Thyroid gland (tissue), 4 donors: ENCODE measurements around the gene GRK2. TPM values are rescaled to one million over a fixed set of nuclear protein-coding genes. Genes with fewer than 3 reads are reported as not detected.

Source experiments
- DNase-seq, 2 donors: peaks; one replicate each; pipeline ENCODE4 v3.0.0-alpha.2; 2019
- H3K27ac ChIP-seq, 3 donors: fragments of 200-600 bp; sonication (generic); 1 replicate in 2 of 3; 2 replicates in 1 of 3; pipeline ENCODE4 v1.5.1; 2016 to 2019; ENCODE audit warnings: mild to moderate bottlenecking in 1 of 3, moderate library complexity in 1 of 3
- H3K27me3 ChIP-seq: fragments of 200-600 bp; sonication (generic); one replicate; pipeline ENCODE4 v1.5.1; 2019
- H3K36me3 ChIP-seq, 2 donors: fragments of 200-600 bp; sonication (generic); one replicate each; pipeline ENCODE4 v1.5.1; 2016 to 2019
- H3K4me1 ChIP-seq, 2 donors: fragments of 200-600 bp; sonication (generic); one replicate each; pipeline ENCODE4 v1.5.1; 2017 to 2019
- H3K4me3 ChIP-seq, 3 donors: fragments of 200-600 bp; sonication (generic); replicated peaks in 1 of 3; 1 replicate in 2 of 3; 2 replicates in 1 of 3; pipeline ENCODE4 v1.5.1; 2016; ENCODE audit warnings: mild to moderate bottlenecking in 1 of 3
- H3K9me3 ChIP-seq: fragments of 200-600 bp; sonication (generic); one replicate; pipeline ENCODE4 v1.5.1; 2017
- CTCF ChIP-seq, 6 experiments: fragments of 200-600 bp in 3 of 6; fragments of 450-650 bp in 3 of 6; sonication (generic) in 3 of 6; IDR thresholded peaks; one replicate each; pipeline ENCODE4 v1.5.1; 2016 to 2019; ENCODE audit warnings: antibody characterized with exemption in 6 of 6, mild to moderate bottlenecking in 2 of 6, inconsistent platforms in 1 of 6, moderate library complexity in 1 of 6
- POLR2A ChIP-seq, 2 donors: fragments of 450-650 bp; IDR thresholded peaks; one replicate each; pipeline ENCODE4 v1.6.1; 2017; ENCODE audit warnings: antibody characterized with exemption in 2 of 2, mild to moderate bottlenecking in 2 of 2, moderate library complexity in 1 of 2
- WGBS, 2 donors: methylation state at CpG; one replicate each; pipeline ENCODE4 v1.1.5; 2017; 5-methylcytosine and 5-hydroxymethylcytosine counted together
- intact Hi-C: fragments of 100-400 bp; cut with DNase I; formaldehyde crosslinking; loops from one replicate; pipeline ENCODE4 v1.15.1; 2023
- total RNA-seq, 4 donors: library from RNA; depleted of rRNA; stranded (reverse); fragments of >200 nt; gene quantifications; one replicate each; pipeline ENCODE4 v1.2.3, GENCODE V29; 2016

The GRK2 gene
- total RNA-seq, 4 donors from 2014 or later: 32.8 to 55.8 (median 40.6) TPM

GRCh38 chr11:67293090-67293489, 26.8 kb downstream of the GRK2 start:
- no peak overlapping the region for H3K27ac ChIP-seq
- WGBS, 2 donors: 69 to 76% methylated on average over 3 of the region's 3 CpGs
- no peaks in the 10 kb centered on the region for H3K9me3 ChIP-seq
- no peak for DNase-seq
- intact Hi-C loops: no loop called here
- no peaks in the 10 kb centered on the region for H3K27me3 ChIP-seq
- no peak overlapping the region for H3K4me3 ChIP-seq
- H3K4me1 ChIP-seq: peaks cover 10 to 15% of the 10 kb centered on the region in 2 donors
- peaks cover 2 to 11% of the 10 kb centered on the region in 2 donors for H3K36me3 ChIP-seq
- TF ChIP-seq CTCF (IDR thresholded peaks at IDR 0.05): no peak
- TF ChIP-seq POLR2A (IDR thresholded peaks at IDR 0.05): no peak

GRCh38 chr11:67295846-67296245, 29.6 kb downstream of the GRK2 start:
- Histone ChIP-seq H3K27me3 (no peaks in the 10 kb centered on the region), H3K9me3 (no peaks in the 10 kb centered on the region), H3K4me3 (no peak overlapping the region), H3K4me1 (no peaks in the 10 kb centered on the region), H3K27ac (no peak overlapping the region), H3K36me3 (peaks cover 8 to 22% of the 10 kb centered on the region in 2 donors)
- TF ChIP-seq POLR2A (IDR thresholded peaks at IDR 0.05) (no peak), CTCF (IDR thresholded peaks at IDR 0.05) (no peak)
- DNase-seq: no peak
- intact Hi-C loops: no loop called here
- 96 to 100% methylated on average over 1 of the region's 1 CpG for WGBS, 2 donors

GRCh38 chr11:67298786-67299185, 32.5 kb downstream of the GRK2 start:
- intact Hi-C loops: no loop called here
- 96 to 97% methylated on average over 7 of the region's 7 CpGs for WGBS, 2 donors
- Histone ChIP-seq H3K27ac (no peak overlapping the region), H3K27me3 (no peaks in the 10 kb centered on the region), H3K9me3 (no peaks in the 10 kb centered on the region), H3K36me3 (peaks cover 8 to 11% of the 10 kb centered on the region in 2 donors), H3K4me1 (peaks cover 0 to 15% of the 10 kb centered on the region in 2 donors), H3K4me3 (no peak overlapping the region)
- DNase-seq: no peak
- no peak for TF ChIP-seq POLR2A (IDR thresholded peaks at IDR 0.05)
- no peak for TF ChIP-seq CTCF (IDR thresholded peaks at IDR 0.05)

GRCh38 chr11:67299471-67300191, 33.4 kb downstream of the GRK2 start:
- no peaks in the 10 kb centered on the region for H3K27me3 ChIP-seq
- DNase-seq: peak in 1 of 2 donors; percentile 1
- intact Hi-C loops: no loop called here
- peaks cover 7 to 21% of the 10 kb centered on the region in 2 donors for H3K4me1 ChIP-seq
- TF ChIP-seq POLR2A (IDR thresholded peaks at IDR 0.05): no peak
- peaks cover 8 to 11% of the 10 kb centered on the region in 2 donors for H3K36me3 ChIP-seq
- H3K9me3 ChIP-seq: no peaks in the 10 kb centered on the region
- WGBS, 2 donors: 89 to 90% methylated on average over 19 to 29 of the region's 29 CpGs
- no peak overlapping the region for H3K4me3 ChIP-seq
- no peak overlapping the region for H3K27ac ChIP-seq

GRCh38 chr11:67300256-67300755, 34.0 kb downstream of the GRK2 start:
- H3K4me3 ChIP-seq: no peak overlapping the region
- peaks cover 8 to 11% of the 10 kb centered on the region in 2 donors for H3K36me3 ChIP-seq
- H3K27me3 ChIP-seq: no peaks in the 10 kb centered on the region
- intact Hi-C loops: no loop called here
- no peak overlapping the region for H3K27ac ChIP-seq
- H3K9me3 ChIP-seq: no peaks in the 10 kb centered on the region
- no peak for DNase-seq
- 93 to 94% methylated on average over 12 to 13 of the region's 13 CpGs for WGBS, 2 donors
- peaks cover 10 to 24% of the 10 kb centered on the region in 2 donors for H3K4me1 ChIP-seq
- TF ChIP-seq CTCF (IDR thresholded peaks at IDR 0.05) (no peak), POLR2A (IDR thresholded peaks at IDR 0.05) (no peak)
